Measurements from ENCODE around the gene CNDP2. TPM values are rescaled to one million over a fixed set of nuclear protein-coding genes. Genes with fewer than 3 reads are reported as not detected.

Gene CNDP2
- total RNA-seq, 1 experiment from 2014 or later, result 310 TPM

DNA sequence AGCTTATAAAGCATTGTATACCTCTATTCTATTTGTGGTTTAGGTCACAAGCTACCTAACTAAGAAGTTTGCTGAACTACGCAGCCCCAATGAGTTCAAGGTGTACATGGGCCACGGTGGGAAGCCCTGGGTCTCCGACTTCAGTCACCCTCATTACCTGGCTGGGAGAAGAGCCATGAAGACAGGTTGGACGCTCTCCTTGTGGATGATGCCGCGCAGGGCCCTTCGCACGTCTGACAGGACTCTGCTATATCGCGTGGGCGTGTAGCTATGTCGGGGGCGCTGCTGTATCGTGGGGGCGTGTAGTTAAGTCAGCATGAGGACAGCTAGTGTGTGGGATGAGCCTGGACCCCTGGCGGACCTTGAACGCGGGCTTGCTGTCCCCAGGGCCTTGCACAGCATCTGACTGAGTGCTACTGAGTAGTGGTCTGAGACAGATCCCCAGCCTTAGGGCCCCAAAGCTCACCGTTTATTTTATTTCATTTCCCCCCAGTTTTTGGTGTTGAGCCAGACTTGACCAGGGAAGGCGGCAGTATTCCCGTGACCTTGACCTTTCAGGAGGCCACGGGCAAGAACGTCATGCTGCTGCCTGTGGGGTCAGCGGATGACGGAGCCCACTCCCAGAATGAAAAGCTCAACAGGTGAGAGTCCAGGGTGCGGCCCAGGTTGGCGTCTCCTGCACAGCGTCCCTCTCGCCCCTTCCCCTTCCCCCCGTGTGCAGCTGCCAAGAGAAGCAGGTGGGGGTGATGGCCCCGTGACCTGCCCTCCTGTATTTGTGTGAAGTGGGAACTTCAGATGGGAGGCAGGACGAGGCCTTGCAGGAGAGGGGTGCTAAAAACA lies 22.5 kb downstream of the CNDP2 start:
- TF ChIP-seq, protein P1, sequence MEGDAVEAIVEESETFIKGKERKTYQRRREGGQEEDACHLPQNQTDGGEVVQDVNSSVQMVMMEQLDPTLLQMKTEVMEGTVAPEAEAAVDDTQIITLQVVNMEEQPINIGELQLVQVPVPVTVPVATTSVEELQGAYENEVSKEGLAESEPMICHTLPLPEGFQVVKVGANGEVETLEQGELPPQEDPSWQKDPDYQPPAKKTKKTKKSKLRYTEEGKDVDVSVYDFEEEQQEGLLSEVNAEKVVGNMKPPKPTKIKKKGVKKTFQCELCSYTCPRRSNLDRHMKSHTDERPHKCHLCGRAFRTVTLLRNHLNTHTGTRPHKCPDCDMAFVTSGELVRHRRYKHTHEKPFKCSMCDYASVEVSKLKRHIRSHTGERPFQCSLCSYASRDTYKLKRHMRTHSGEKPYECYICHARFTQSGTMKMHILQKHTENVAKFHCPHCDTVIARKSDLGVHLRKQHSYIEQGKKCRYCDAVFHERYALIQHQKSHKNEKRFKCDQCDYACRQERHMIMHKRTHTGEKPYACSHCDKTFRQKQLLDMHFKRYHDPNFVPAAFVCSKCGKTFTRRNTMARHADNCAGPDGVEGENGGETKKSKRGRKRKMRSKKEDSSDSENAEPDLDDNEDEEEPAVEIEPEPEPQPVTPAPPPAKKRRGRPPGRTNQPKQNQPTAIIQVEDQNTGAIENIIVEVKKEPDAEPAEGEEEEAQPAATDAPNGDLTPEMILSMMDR (IDR thresholded peaks at IDR 0.05), result no peak
- TF ChIP-seq SIN3A (IDR thresholded peaks at IDR 0.05; ENCODE audit: borderline replicate concordance, insufficient read depth, low read depth, low read length) (no peak), POLR2AphosphoS5 (IDR thresholded peaks at IDR 0.05; ENCODE audit: low read depth, low read length) (no peak), TCF7L2 (IDR thresholded peaks at IDR 0.05; ENCODE audit: low read depth, low read length) (no peak)
- no peak overlapping the region for H3K27ac ChIP-seq (ENCODE audit: low read length)
- H3K36me3 ChIP-seq (ENCODE audit: control insufficient read depth, insufficient read depth, low read length), result peaks cover 4% of the 10 kb centered on the region; the same call in 1 of the 2 replicates
- in situ Hi-C loops (cut with HindIII; ENCODE audit: low pct_unique_long_range_greater_than_20kb, low sequenced_read_pairs), result no loop called here
- ATAC-seq (no peak), DNase-seq (ENCODE audit: low read depth, low spot score) (no peak)
- no peaks in the 10 kb centered on the region for H3K27me3 ChIP-seq (ENCODE audit: control insufficient read depth, insufficient read depth, low read length)
- no peak overlapping the region for H3K4me3 ChIP-seq (ENCODE audit: low read depth in 2 of 2, low read length in 2 of 2)
- no TSS peak for BruUV-seq (replicated peaks)
- ChIA-PET CTCF (no interaction called here), POLR2A (no interaction called here)
- intact Hi-C loops (cut with micrococcal nuclease; ENCODE audit: unreplicated experiment), result no loop called here
- no peaks in the 10 kb centered on the region for H3K4me1 ChIP-seq (ENCODE audit: control insufficient read depth, insufficient read depth, low read length)
- no peaks in the 10 kb centered on the region for H3K9me3 ChIP-seq (ENCODE audit: control insufficient read depth, insufficient read depth, low read depth, low read length)

DNA sequence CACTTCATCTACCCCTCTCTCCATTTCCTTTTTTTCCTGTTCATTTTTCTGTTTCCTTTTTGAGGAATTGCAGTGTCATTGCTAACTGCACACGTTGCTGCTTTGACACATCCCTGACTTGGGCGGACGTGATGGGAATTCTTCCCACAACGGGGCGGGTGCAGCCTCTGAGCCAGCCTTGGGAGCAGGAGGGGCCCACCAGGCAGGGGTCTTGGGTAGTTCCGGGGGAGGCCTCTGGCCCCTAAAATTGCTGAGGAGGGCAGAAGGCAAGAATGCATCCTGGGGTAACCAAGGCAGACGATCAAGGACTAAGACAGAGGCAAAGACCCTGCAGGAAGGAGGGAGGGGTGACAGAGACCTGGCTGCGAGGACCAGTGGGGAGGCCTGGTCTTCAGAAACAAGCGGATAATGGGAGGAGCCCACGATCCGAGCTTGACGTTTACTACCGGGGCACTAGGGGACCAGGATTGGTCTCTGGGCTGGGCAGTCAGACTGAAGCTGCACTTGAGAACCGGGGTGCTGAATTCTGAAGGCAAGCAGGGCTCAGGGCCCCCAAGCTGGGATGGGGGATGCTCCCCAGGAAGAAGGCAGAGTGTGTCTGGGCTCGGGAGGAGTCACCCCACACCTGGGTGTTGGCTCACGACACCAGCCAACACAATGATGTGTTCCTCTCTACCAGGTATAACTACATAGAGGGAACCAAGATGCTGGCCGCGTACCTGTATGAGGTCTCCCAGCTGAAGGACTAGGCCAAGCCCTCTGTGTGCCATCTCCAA lies 23.3 kb downstream of the CNDP2 start:
- no TSS peak for BruUV-seq (replicated peaks)

More for the DNA sequence above, 23.3 kb downstream of the CNDP2 start:
- no peaks in the 10 kb centered on the region; the same call in 1 of the 2 replicates for H3K36me3 ChIP-seq (ENCODE audit: control insufficient read depth, insufficient read depth, low read length)
- no peaks in the 10 kb centered on the region for H3K9me3 ChIP-seq (ENCODE audit: control insufficient read depth, insufficient read depth, low read depth, low read length)
- no peak overlapping the region for H3K4me3 ChIP-seq (ENCODE audit: low read depth in 2 of 2, low read length in 2 of 2)
- ChIA-PET CTCF (no interaction called here), POLR2A (no interaction called here)
- H3K27ac ChIP-seq (ENCODE audit: low read length), result no peak overlapping the region
- TF ChIP-seq, protein P1 (IDR thresholded peaks at IDR 0.05), result no peak
- TF ChIP-seq POLR2AphosphoS5 (IDR thresholded peaks at IDR 0.05; ENCODE audit: low read depth, low read length), result no peak; the same call in 1 of the 2 replicates
- TF ChIP-seq, protein P2, sequence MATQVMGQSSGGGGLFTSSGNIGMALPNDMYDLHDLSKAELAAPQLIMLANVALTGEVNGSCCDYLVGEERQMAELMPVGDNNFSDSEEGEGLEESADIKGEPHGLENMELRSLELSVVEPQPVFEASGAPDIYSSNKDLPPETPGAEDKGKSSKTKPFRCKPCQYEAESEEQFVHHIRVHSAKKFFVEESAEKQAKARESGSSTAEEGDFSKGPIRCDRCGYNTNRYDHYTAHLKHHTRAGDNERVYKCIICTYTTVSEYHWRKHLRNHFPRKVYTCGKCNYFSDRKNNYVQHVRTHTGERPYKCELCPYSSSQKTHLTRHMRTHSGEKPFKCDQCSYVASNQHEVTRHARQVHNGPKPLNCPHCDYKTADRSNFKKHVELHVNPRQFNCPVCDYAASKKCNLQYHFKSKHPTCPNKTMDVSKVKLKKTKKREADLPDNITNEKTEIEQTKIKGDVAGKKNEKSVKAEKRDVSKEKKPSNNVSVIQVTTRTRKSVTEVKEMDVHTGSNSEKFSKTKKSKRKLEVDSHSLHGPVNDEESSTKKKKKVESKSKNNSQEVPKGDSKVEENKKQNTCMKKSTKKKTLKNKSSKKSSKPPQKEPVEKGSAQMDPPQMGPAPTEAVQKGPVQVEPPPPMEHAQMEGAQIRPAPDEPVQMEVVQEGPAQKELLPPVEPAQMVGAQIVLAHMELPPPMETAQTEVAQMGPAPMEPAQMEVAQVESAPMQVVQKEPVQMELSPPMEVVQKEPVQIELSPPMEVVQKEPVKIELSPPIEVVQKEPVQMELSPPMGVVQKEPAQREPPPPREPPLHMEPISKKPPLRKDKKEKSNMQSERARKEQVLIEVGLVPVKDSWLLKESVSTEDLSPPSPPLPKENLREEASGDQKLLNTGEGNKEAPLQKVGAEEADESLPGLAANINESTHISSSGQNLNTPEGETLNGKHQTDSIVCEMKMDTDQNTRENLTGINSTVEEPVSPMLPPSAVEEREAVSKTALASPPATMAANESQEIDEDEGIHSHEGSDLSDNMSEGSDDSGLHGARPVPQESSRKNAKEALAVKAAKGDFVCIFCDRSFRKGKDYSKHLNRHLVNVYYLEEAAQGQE (IDR thresholded peaks at IDR 0.05; ENCODE audit: insufficient read depth in 1 of 2, low read depth in 2 of 2, low read length in 1 of 2), result no peak
- no peak for TF ChIP-seq TCF7L2 (IDR thresholded peaks at IDR 0.05; ENCODE audit: low read depth, low read length)
- no peak for TF ChIP-seq SIN3A (IDR thresholded peaks at IDR 0.05; ENCODE audit: borderline replicate concordance, insufficient read depth, low read depth, low read length)
- intact Hi-C loops (cut with micrococcal nuclease; ENCODE audit: unreplicated experiment) (no loop called here), in situ Hi-C loops (cut with HindIII; ENCODE audit: low pct_unique_long_range_greater_than_20kb, low sequenced_read_pairs) (no loop called here)
- ATAC-seq, result no peak
- no peaks in the 10 kb centered on the region for H3K27me3 ChIP-seq (ENCODE audit: control insufficient read depth, insufficient read depth, low read length)
- no peaks in the 10 kb centered on the region for H3K4me1 ChIP-seq (ENCODE audit: control insufficient read depth, insufficient read depth, low read length)
- DNase-seq (ENCODE audit: low read depth, low spot score), result no peak

All from Panc1 (cell line).